GM12878 (cell line): ENCODE results near the gene GABRB1. TPM values are rescaled to one million over a fixed set of nuclear protein-coding genes. Genes with fewer than 3 reads are reported as not detected.
A peak's percentile ranks its signal among the peaks of the same experiment; 100 is the strongest.

Experiments
- ATAC-seq: fragments of 200-7000 bp; cut with Tn5 transposase; 3 replicates; pipeline ENCODE4 v1.9.1; 2020; ENCODE audit warnings: mild to moderate bottlenecking, moderate library complexity
- BruUV-seq: library from RNA; stranded (reverse); fragments of 400-500 nt; replicated peaks from 2 replicates; lab custom pipeline; 2021; lab: Mats Ljungman, UMichigan
- CTCF ChIA-PET: fragments of 300-600 bp; sonication (Branson Sonifier 250); formaldehyde crosslinking; extraction: SDS; loops from one replicate; lab custom pipeline; 2021; ENCODE audit warnings: inconsistent platforms; lab: Yijun Ruan, JAX
- POLR2A ChIA-PET: fragments of 350-600 bp; formaldehyde crosslinking; extraction: SDS; loops from one replicate; lab custom pipeline; 2021; ENCODE audit warnings: inconsistent platforms; lab: Charles Lee
- RAD21 ChIA-PET: fragments of 300-600 bp; sonication (Branson Sonifier 250); formaldehyde crosslinking; loops from one replicate; lab custom pipeline; 2023; ENCODE audit warnings: antibody characterized with exemption; ENCODE audit not compliant: unreplicated experiment; lab: Charles Lee
- SMC1A ChIA-PET: fragments of 300-600 bp; sonication (Branson Sonifier 250); formaldehyde crosslinking; loops from one replicate; lab custom pipeline; 2023; ENCODE audit not compliant: unreplicated experiment, uncharacterized antibody; lab: Charles Lee
- DNase-seq: peaks from one replicate; pipeline ENCODE4 v3.0.0-alpha.2; 2011; ENCODE audit warnings: low read depth, low spot score
- FAIRE-seq: peaks from 3 replicates; lab custom pipeline; 2011; peaks lifted over from hg19 to GRCh38; lab: Jason Lieb, UNC
- H2AFZ ChIP-seq: 2 replicates; pipeline ENCODE4 v1.6.0; 2011; ENCODE audit warnings: low read depth, low read length, control low read depth; ENCODE audit not compliant: control insufficient read depth
- H3K27ac ChIP-seq: 2 replicates; pipeline ENCODE4 v1.5.1; 2011; ENCODE audit warnings: control low read depth; ENCODE audit not compliant: control insufficient read depth, insufficient read depth
- H3K27me3 ChIP-seq, 2 experiments: replicated peaks in 1 of 2; 2 replicates each; pipeline versions ENCODE4 v1.6.0 to v1.6.1; 2011; ENCODE audit warnings: low read length in 1 of 2; ENCODE audit not compliant: control insufficient read depth in 2 of 2, insufficient read depth in 2 of 2
- H3K36me3 ChIP-seq, 2 experiments: 2 replicates each; pipeline ENCODE4 v1.5.1; 2011; ENCODE audit warnings: low read length in 1 of 2; ENCODE audit not compliant: control insufficient read depth in 2 of 2, insufficient read depth in 2 of 2
- H3K4me1 ChIP-seq: 2 replicates; pipeline ENCODE4 v1.6.1; 2011; ENCODE audit warnings: mild to moderate bottlenecking, low read length, moderate library complexity, mixed read lengths; ENCODE audit not compliant: control insufficient read depth, insufficient read depth
- H3K4me2 ChIP-seq: 2 replicates; pipeline ENCODE4 v1.6.0; 2011; ENCODE audit warnings: control low read depth; ENCODE audit not compliant: control insufficient read depth, insufficient read depth
- H3K4me3 ChIP-seq: fragments of 200-600 bp; sonication (generic); 2 replicates; pipeline ENCODE4 v1.5.1; 2016
- H3K79me2 ChIP-seq: 2 replicates; pipeline ENCODE4 v1.6.0; 2011; ENCODE audit warnings: low read length; ENCODE audit not compliant: control insufficient read depth, insufficient read depth
- H3K9ac ChIP-seq: 2 replicates; pipeline ENCODE4 v1.8.0; 2011; ENCODE audit warnings: low read length, control low read depth, mixed read lengths; ENCODE audit not compliant: control insufficient read depth, insufficient read depth
- H3K9me3 ChIP-seq: replicated peaks from 3 replicates; pipeline ENCODE4 v1.5.1; 2011; ENCODE audit warnings: mild to moderate bottlenecking, low read length; ENCODE audit not compliant: control insufficient read depth, insufficient read depth
- H4K20me1 ChIP-seq: 2 replicates; pipeline ENCODE4 v1.6.0; 2011; ENCODE audit not compliant: control insufficient read depth, insufficient read depth
- DPF2 ChIP-seq: fragments of 450-650 bp; IDR thresholded peaks from 2 replicates; pipeline ENCODE4 v1.6.1; 2017; ENCODE audit warnings: mild to moderate bottlenecking
- EP300 ChIP-seq, 2 experiments: fragments of 150-350 bp in 1 of 2; IDR thresholded peaks; 2 replicates each; pipeline ENCODE4 v1.6.1; 2011 to 2012; ENCODE audit warnings: low read depth in 2 of 2, low read length in 2 of 2, borderline replicate concordance in 1 of 2, improper control_type of control experiment in 1 of 2, inconsistent platforms in 1 of 2; ENCODE audit not compliant: control insufficient read depth in 1 of 2
- ESRRA ChIP-seq: IDR thresholded peaks from 2 replicates; pipeline ENCODE4 v1.6.1; 2012; ENCODE audit warnings: mild to moderate bottlenecking, low read length, improper control_type of control experiment
- IKZF2 ChIP-seq, 2 experiments: fragments of 450-650 bp; IDR thresholded peaks; 2 replicates each; pipeline ENCODE4 v1.6.1; 2017; ENCODE audit warnings: mild to moderate bottlenecking in 2 of 2, moderate library complexity in 2 of 2
- IRF4 ChIP-seq: IDR thresholded peaks from 2 replicates; pipeline ENCODE4 v1.6.1; 2011; ENCODE audit warnings: low read depth, low read length
- JUNB ChIP-seq: IDR thresholded peaks from 2 replicates; pipeline ENCODE4 v1.6.1; 2016; ENCODE audit warnings: antibody characterized with exemption, mild to moderate bottlenecking
- NRF1 ChIP-seq: conservative IDR thresholded peaks from 2 replicates; pipeline ENCODE4 v1.6.1; 2011; ENCODE audit warnings: mild to moderate bottlenecking, low read depth, low read length, improper control_type of control experiment
- RUNX3 ChIP-seq: IDR thresholded peaks from 2 replicates; pipeline ENCODE4 v1.6.1; 2012; ENCODE audit warnings: low read length, inconsistent platforms
- in situ Hi-C: fragments of 300-500 bp; cut with MboI; formaldehyde crosslinking; loops from 9 replicates; pipeline ENCODE4 v1.14.3; 2018; ENCODE audit warnings: mixed read lengths
- intact Hi-C: fragments of 100-400 bp; cut with micrococcal nuclease; formaldehyde crosslinking; loops from one replicate; pipeline ENCODE4 v1.14.2; 2022; ENCODE audit not compliant: unreplicated experiment
- polyA plus RNA-seq, 11 experiments: library from polyadenylated mRNA; depleted of rRNA in 4 of 11; unstranded in 6 of 11; stranded (reverse) in 5 of 11; fragments of >200 nt; fragmentation: Nextera tagmentation in 4 of 11; fragmentation: Illumina TruSeq in 1 of 11; extraction: Ambion mirVana in 4 of 11; extraction: Trizol in 1 of 11; gene quantifications; 1 replicate in 1 of 11; 2 replicates in 10 of 11; pipeline versions ENCODE4 v1.2.1 to v1.2.3, GENCODE V29; 2011 to 2016; ENCODE audit warnings: inconsistent platforms in 2 of 11, missing spikeins in 2 of 11, low read depth in 1 of 11
- total RNA-seq, 4 experiments: library from RNA; depleted of rRNA in 3 of 4; stranded (reverse); fragments of >200 nt in 3 of 4; fragmentation: Illumina TruSeq in 1 of 4; extraction: Trizol in 1 of 4; gene quantifications; 2 replicates each; pipeline versions ENCODE4 v1.2.1 to v1.2.3, GENCODE V29; 2013 to 2021
- TF ChIP-seq, protein P1 (sequence below): IDR thresholded peaks from 2 replicates; pipeline ENCODE4 v1.6.1; 2012; ENCODE audit warnings: low read length, inconsistent platforms

GABRB1 gene
- total and polyA plus RNA-seq, 10 of the 15 experiments (the other 5 are each of a cell fraction or from before 2014, with no cell fraction given) = 0.13 to 0.92 TPM; not detected in 8

DNA sequence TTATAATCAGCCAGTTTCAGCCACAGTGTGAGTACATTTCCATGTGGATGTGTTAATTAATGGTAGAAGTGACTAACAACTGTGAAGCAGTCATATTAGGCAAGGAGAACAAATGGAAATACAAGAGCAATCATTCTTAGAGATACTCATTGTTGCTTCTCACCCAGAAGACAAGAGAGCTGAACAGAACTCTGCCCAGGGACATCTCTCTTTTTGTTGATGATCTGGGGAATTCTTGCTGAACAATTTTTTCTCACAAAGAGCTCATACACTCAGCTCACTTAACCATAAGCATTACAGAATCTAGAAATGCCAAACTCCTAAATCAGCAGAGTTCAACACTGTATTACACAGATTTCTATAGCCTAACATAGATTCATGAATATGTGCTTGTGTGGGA, 282.0 kb downstream of the GABRB1 start (continued):
- no peak for TF ChIP-seq IKZF2 (IDR thresholded peaks at IDR 0.05)
- TF ChIP-seq, all 136 proteins: peak for 0

DNA sequence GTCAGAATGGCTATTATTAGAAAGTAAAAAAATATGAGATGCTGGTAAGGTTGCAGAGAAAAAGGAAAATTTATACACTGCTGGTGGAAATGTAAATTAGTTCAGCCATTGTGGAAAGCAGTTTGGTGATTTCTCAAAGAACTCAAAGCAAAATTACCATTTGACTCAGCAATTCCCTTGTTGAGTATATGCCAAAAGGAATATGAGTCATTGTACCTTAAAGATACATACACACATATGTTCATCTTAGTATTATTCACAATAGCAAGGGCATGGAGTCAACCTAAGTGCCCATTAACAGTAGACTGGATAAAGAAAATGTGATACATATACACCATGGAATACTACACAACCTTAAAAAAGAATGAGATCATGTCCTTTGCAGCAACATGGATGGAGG, 284.0 kb downstream of the GABRB1 start:
- intact Hi-C loops = no loop called here
- ChIA-PET POLR2A (no interaction called here), SMC1A (no interaction called here), RAD21 (no interaction called here), CTCF (no interaction called here)
- ATAC-seq (peak; percentile 84), FAIRE-seq (no peak), DNase-seq (no peak)
- H3K4me3 ChIP-seq = no peak overlapping the region
- H3K79me2 ChIP-seq = no peaks in the 10 kb centered on the region
- no peak overlapping the region for H3K4me2 ChIP-seq
- no peaks in the 10 kb centered on the region for H3K4me1 ChIP-seq
- TF ChIP-seq IRF4 (peak; percentile 66; the same call in 1 of the 2 replicates), ESRRA (no peak), RUNX3 (peak; percentile 16; the same call in 1 of the 2 replicates), DPF2 (0 out of 2 replicates have a peak, but pooled peaks have one; percentile 35), EP300 (IDR thresholded peaks at IDR 0.05; ENCODE audit: borderline replicate concordance in 1 of 2, control insufficient read depth in 1 of 2, low read depth in 2 of 2, low read length in 2 of 2) (peak in 1 of 2 experiments; percentile 20; a peak in 1 of 4 replicates), NRF1 (no peak), JUNB (peak; percentile 96)
- TF ChIP-seq, protein P1, sequence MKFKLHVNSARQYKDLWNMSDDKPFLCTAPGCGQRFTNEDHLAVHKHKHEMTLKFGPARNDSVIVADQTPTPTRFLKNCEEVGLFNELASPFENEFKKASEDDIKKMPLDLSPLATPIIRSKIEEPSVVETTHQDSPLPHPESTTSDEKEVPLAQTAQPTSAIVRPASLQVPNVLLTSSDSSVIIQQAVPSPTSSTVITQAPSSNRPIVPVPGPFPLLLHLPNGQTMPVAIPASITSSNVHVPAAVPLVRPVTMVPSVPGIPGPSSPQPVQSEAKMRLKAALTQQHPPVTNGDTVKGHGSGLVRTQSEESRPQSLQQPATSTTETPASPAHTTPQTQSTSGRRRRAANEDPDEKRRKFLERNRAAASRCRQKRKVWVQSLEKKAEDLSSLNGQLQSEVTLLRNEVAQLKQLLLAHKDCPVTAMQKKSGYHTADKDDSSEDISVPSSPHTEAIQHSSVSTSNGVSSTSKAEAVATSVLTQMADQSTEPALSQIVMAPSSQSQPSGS = 0 out of 2 replicates have a peak, but pooled peaks have one; percentile 26
- no peak overlapping the region for H3K27ac ChIP-seq
- in situ Hi-C loops = no loop called here
- BruUV-seq = no TSS peak
- H2AFZ ChIP-seq = no peak overlapping the region
- no peaks in the 10 kb centered on the region for H4K20me1 ChIP-seq
- H3K9ac ChIP-seq = no peak overlapping the region
- no peaks in the 10 kb centered on the region for H3K9me3 ChIP-seq
- no peaks in the 10 kb centered on the region for H3K27me3 ChIP-seq
- no peaks in the 10 kb centered on the region for H3K36me3 ChIP-seq
